MM.1S (cell line): Measurements from ENCODE around the gene MYBPC1.

Experiments used
- DNase-seq: peaks from one replicate; pipeline ENCODE4 v3.0.0-alpha.2; 2015
- H2AFZ ChIP-seq: fragments of 300-600 bp; sonication (generic); 2 replicates; pipeline ENCODE4 v1.6.0; 2016; ENCODE audit warnings: antibody characterized with exemption, low read length
- H3F3A ChIP-seq: fragments of 300-600 bp; sonication (generic); 2 replicates; pipeline ENCODE4 v1.6.1; 2016; ENCODE audit warnings: mild to moderate bottlenecking, antibody characterized with exemption, low read length, moderate library complexity, mixed read lengths; ENCODE audit not compliant: insufficient read depth
- H3K27ac ChIP-seq: fragments of 300-600 bp; sonication (generic); 2 replicates; pipeline ENCODE4 v1.5.1; 2016; ENCODE audit warnings: mild to moderate bottlenecking, low read length
- H3K27me3 ChIP-seq: fragments of 300-600 bp; sonication (generic); replicated peaks from 2 replicates; pipeline ENCODE4 v1.6.0; 2016; ENCODE audit warnings: low read length; ENCODE audit not compliant: insufficient read depth
- H3K36me3 ChIP-seq: fragments of 300-600 bp; sonication (generic); replicated peaks from 2 replicates; pipeline ENCODE4 v1.6.1; 2016; ENCODE audit warnings: mild to moderate bottlenecking, low read length, mixed read lengths; ENCODE audit not compliant: insufficient read depth
- H3K4me1 ChIP-seq: fragments of 300-600 bp; sonication (generic); 2 replicates; pipeline ENCODE4 v1.6.1; 2016; ENCODE audit warnings: low read length, mixed read lengths
- H3K4me2 ChIP-seq: fragments of 300-600 bp; sonication (generic); 2 replicates; pipeline ENCODE4 v1.6.0; 2016; ENCODE audit warnings: low read depth, low read length
- H3K4me3 ChIP-seq: fragments of 300-600 bp; sonication (generic); 2 replicates; pipeline ENCODE4 v1.5.1; 2016; ENCODE audit warnings: low read length, mixed read lengths
- H3K79me2 ChIP-seq: fragments of 300-600 bp; sonication (generic); 2 replicates; pipeline ENCODE4 v1.6.1; 2016; ENCODE audit warnings: mixed run types, low read length, mixed read lengths
- H3K9ac ChIP-seq: fragments of 300-600 bp; sonication (generic); 2 replicates; pipeline ENCODE4 v1.6.1; 2016; ENCODE audit warnings: low read length, mixed read lengths
- H3K9me2 ChIP-seq: fragments of 300-600 bp; sonication (generic); replicated peaks from 2 replicates; pipeline ENCODE4 v1.6.1; 2016; ENCODE audit warnings: mild to moderate bottlenecking, low read length, mixed read lengths; ENCODE audit not compliant: insufficient read depth
- H3K9me3 ChIP-seq: fragments of 300-600 bp; sonication (generic); replicated peaks from 2 replicates; pipeline ENCODE4 v1.6.1; 2016; ENCODE audit warnings: mild to moderate bottlenecking, low read length, mixed read lengths; ENCODE audit not compliant: insufficient read depth
- H4K20me1 ChIP-seq: fragments of 300-600 bp; sonication (generic); 2 replicates; pipeline ENCODE4 v1.6.1; 2016; ENCODE audit warnings: mild to moderate bottlenecking, low read length, moderate library complexity, mixed read lengths; ENCODE audit not compliant: insufficient read depth
- CTCF ChIP-seq: fragments of 300-600 bp; sonication (generic); IDR thresholded peaks from 2 replicates; pipeline ENCODE4 v1.5.1; 2016; ENCODE audit warnings: antibody characterized with exemption, low read length, mixed read lengths
- EZH2 ChIP-seq: fragments of 300-600 bp; sonication (generic); optimal IDR thresholded peaks from 2 replicates; pipeline ENCODE3; 2017; ENCODE audit warnings: low read depth, mild to moderate bottlenecking, antibody characterized with exemption, low read length, mixed read lengths
- EZH2phosphoT487 ChIP-seq: fragments of 300-600 bp; sonication (generic); IDR thresholded peaks from 2 replicates; pipeline ENCODE4 v1.6.1; 2018; ENCODE audit warnings: antibody characterized with exemption, low read length

MYBPC1 gene

GRCh38 chr12:101598483-101598882 is 3.7 kb downstream of the MYBPC1 start:
- H3K4me1 ChIP-seq, result no peaks in the 10 kb centered on the region
- DNase-seq, result no peak
- no peak for TF ChIP-seq EZH2
- no peak for TF ChIP-seq CTCF
- no peak for TF ChIP-seq EZH2phosphoT487
- no peak overlapping the region for H3K27ac ChIP-seq
- no peaks in the 10 kb centered on the region for H4K20me1 ChIP-seq
- no peaks in the 10 kb centered on the region for H3K9me2 ChIP-seq
- no peaks in the 10 kb centered on the region for H3K9me3 ChIP-seq
- no peak overlapping the region for H2AFZ ChIP-seq
- no peaks in the 10 kb centered on the region for H3F3A ChIP-seq
- no peaks in the 10 kb centered on the region for H3K36me3 ChIP-seq
- no peak overlapping the region for H3K9ac ChIP-seq
- H3K4me3 ChIP-seq, result no peak overlapping the region
- no peaks in the 10 kb centered on the region for H3K79me2 ChIP-seq
- H3K27me3 ChIP-seq, result no peaks in the 10 kb centered on the region
- H3K4me2 ChIP-seq, result no peak overlapping the region

- Histone ChIP-seq H4K20me1 (no peaks in the 10 kb centered on the region), H3K36me3 (no peaks in the 10 kb centered on the region), H2AFZ (no peak overlapping the region), H3K9me3 (no peaks in the 10 kb centered on the region), H3K4me1 (no peaks in the 10 kb centered on the region), H3F3A (no peaks in the 10 kb centered on the region), H3K9me2 (no peaks in the 10 kb centered on the region), H3K27ac (no peak overlapping the region), H3K79me2 (no peaks in the 10 kb centered on the region), H3K4me3 (no peak overlapping the region), H3K4me2 (no peak overlapping the region), H3K27me3 (no peaks in the 10 kb centered on the region), H3K9ac (no peak overlapping the region)
- TF ChIP-seq EZH2phosphoT487 (no peak), EZH2 (no peak), CTCF (no peak)
- no peak for DNase-seq
Measured at GRCh38 chr12:101599311-101599710, 4.5 kb downstream of the MYBPC1 start.

GRCh38 chr12:101599771-101600484 is 5.2 kb downstream of the MYBPC1 start:
- Histone ChIP-seq H3K79me2 (no peaks in the 10 kb centered on the region), H3F3A (no peaks in the 10 kb centered on the region), H3K27me3 (no peaks in the 10 kb centered on the region), H3K9me2 (no peaks in the 10 kb centered on the region), H3K9me3 (no peaks in the 10 kb centered on the region), H2AFZ (no peak overlapping the region), H3K9ac (no peak overlapping the region), H3K27ac (no peak overlapping the region), H3K4me2 (no peak overlapping the region), H3K36me3 (no peaks in the 10 kb centered on the region), H3K4me3 (no peak overlapping the region), H3K4me1 (no peaks in the 10 kb centered on the region), H4K20me1 (no peaks in the 10 kb centered on the region)
- DNase-seq, result no peak
- no peak for TF ChIP-seq EZH2
- TF ChIP-seq EZH2phosphoT487, result no peak
- no peak for TF ChIP-seq CTCF
